Fibroblast of skin of left quadriceps (primary cell): Measurements from ENCODE around the gene PIGL.
A peak's percentile ranks its signal among the peaks of the same experiment; 100 is the strongest.

Experiments
- DNase-seq, 2 experiments: peaks; one replicate each; pipeline ENCODE4 v3.0.0-alpha.2; 2013; ENCODE audit warnings: low read depth in 2 of 2

Gene PIGL

GRCh38 chr17:16352667-16353316, 135.8 kb downstream of the PIGL start:
- DNase-seq: no peak

- DNase-seq: no peak
Measured at GRCh38 chr17:16353317-16354174, 136.5 kb downstream of the PIGL start, which contains the start of gene CENPV. TSS of gene CENPV (minus strand) at chr17:16353469. CDS start at chr17:16353436, 33 bp downstream.

GRCh38 chr17:16354585-16354984, 137.6 kb downstream of the PIGL start:
- DNase-seq: no peak

- no peak for DNase-seq
Measured at GRCh38 chr17:16358394-16358793, 141.4 kb downstream of the PIGL start.

- DNase-seq: no peak
Measured at GRCh38 chr17:16361874-16362273, 144.9 kb downstream of the PIGL start.

- DNase-seq: no peak
Measured at GRCh38 chr17:16363749-16364536, 146.9 kb downstream of the PIGL start.

GRCh38 chr17:16364625-16365024, 147.6 kb downstream of the PIGL start:
- DNase-seq: no peak

GRCh38 chr17:16371742-16372141, 154.7 kb downstream of the PIGL start:
- DNase-seq: peak; percentile 61 to 66

- no peak for DNase-seq
Measured at GRCh38 chr17:16374146-16374938, 157.3 kb downstream of the PIGL start.
